IMR-90 (cell line): ENCODE results near the gene NR1D2. TPM values are rescaled to one million over a fixed set of nuclear protein-coding genes. Genes with fewer than 3 reads are reported as not detected.

Source experiments
- ATAC-seq: fragments of 200-7000 bp; cut with Tn5 transposase; 2 replicates; pipeline ENCODE4 v1.9.1; 2020; ENCODE audit warnings: low read depth, mild to moderate bottlenecking, moderate library complexity
- BruUV-seq: library from RNA; stranded (reverse); fragments of 400-500 nt; replicated peaks from 2 replicates; lab custom pipeline; 2021; lab: Mats Ljungman, UMichigan
- CTCF ChIA-PET: fragments of 300-600 bp; formaldehyde crosslinking; extraction: SDS; loops from one replicate; lab custom pipeline; 2021; ENCODE audit warnings: antibody characterized with exemption; lab: Yijun Ruan, JAX
- POLR2A ChIA-PET: fragments of 300-600 bp; sonication (Branson Sonifier 250); formaldehyde crosslinking; loops from one replicate; lab custom pipeline; 2022; ENCODE audit warnings: antibody characterized with exemption; ENCODE audit not compliant: unreplicated experiment; lab: Charles Lee
- DNase-seq: peaks from one replicate; pipeline ENCODE4 v3.0.0; 2013
- H2AFZ ChIP-seq: replicated peaks from 2 replicates; pipeline ENCODE3; 2013; ENCODE audit warnings: low read length, mild to moderate bottlenecking; ENCODE audit not compliant: poor library complexity
- H2AK5ac ChIP-seq: 2 replicates; pipeline ENCODE4 v1.6.1; 2013; ENCODE audit warnings: low read depth, low read length, inconsistent platforms
- H2AK9ac ChIP-seq: replicated peaks from 2 replicates; pipeline ENCODE3; 2013; ENCODE audit warnings: mild to moderate bottlenecking, low read depth, low read length, moderate library complexity; ENCODE audit not compliant: poor library complexity
- H2BK120ac ChIP-seq: 2 replicates; pipeline ENCODE4 v1.6.1; 2013; ENCODE audit warnings: low read depth, low read length, inconsistent platforms
- H2BK15ac ChIP-seq: 3 replicates; pipeline ENCODE4 v1.6.1; 2013; ENCODE audit warnings: low read depth, low read length, inconsistent platforms
- H2BK20ac ChIP-seq: 2 replicates; pipeline ENCODE4 v1.6.1; 2013; ENCODE audit warnings: low read depth, mild to moderate bottlenecking, inconsistent platforms, low read length, moderate library complexity
- H2BK5ac ChIP-seq: 2 replicates; pipeline ENCODE4 v1.6.1; 2013; ENCODE audit warnings: mild to moderate bottlenecking, low read depth, low read length, inconsistent platforms; ENCODE audit not compliant: poor library complexity, severe bottlenecking
- H3K14ac ChIP-seq: replicated peaks from 2 replicates; pipeline ENCODE4 v1.6.1; 2013; ENCODE audit warnings: low read depth, low read length, inconsistent platforms
- H3K18ac ChIP-seq: 2 replicates; pipeline ENCODE4 v1.6.1; 2013; ENCODE audit warnings: low read depth, low read length, control low read depth
- H3K23ac ChIP-seq: 2 replicates; pipeline ENCODE4 v1.6.1; 2013; ENCODE audit warnings: low read depth, low read length, inconsistent platforms
- H3K27ac ChIP-seq: 2 replicates; pipeline ENCODE4 v1.5.1; 2013; ENCODE audit warnings: mild to moderate bottlenecking, control low read depth, low read length; ENCODE audit not compliant: insufficient read depth
- H3K27me3 ChIP-seq: 2 replicates; pipeline ENCODE4 v1.6.1; 2013; ENCODE audit warnings: low read length; ENCODE audit not compliant: control insufficient read depth, insufficient read depth
- H3K36me3 ChIP-seq: 2 replicates; pipeline ENCODE4 v1.6.1; 2013; ENCODE audit warnings: low read length, mixed read lengths; ENCODE audit not compliant: control insufficient read depth, insufficient read depth
- H3K4ac ChIP-seq: 2 replicates; pipeline ENCODE4 v1.6.1; 2013; ENCODE audit warnings: low read depth, low read length, inconsistent platforms
- H3K4me1 ChIP-seq: 2 replicates; pipeline ENCODE4 v1.6.1; 2013; ENCODE audit warnings: low read length, mixed read lengths; ENCODE audit not compliant: control insufficient read depth, insufficient read depth
- H3K4me2 ChIP-seq: 2 replicates; pipeline ENCODE4 v1.6.1; 2013; ENCODE audit warnings: low read depth, mild to moderate bottlenecking, control low read depth, low read length, moderate library complexity
- H3K4me3 ChIP-seq: 2 replicates; pipeline ENCODE4 v1.5.1; 2013; ENCODE audit warnings: low read depth, mild to moderate bottlenecking, control low read depth, low read length, moderate library complexity; ENCODE audit not compliant: insufficient read depth
- H3K56ac ChIP-seq: 2 replicates; pipeline ENCODE4 v1.6.1; 2013; ENCODE audit warnings: low read length, inconsistent platforms; ENCODE audit not compliant: insufficient read depth; ENCODE audit errors: extremely low read depth
- H3K79me1 ChIP-seq, 2 experiments: 2 replicates each; pipeline ENCODE4 v1.6.1; 2013; ENCODE audit warnings: low read length in 2 of 2, inconsistent platforms in 1 of 2, low read depth in 1 of 2
- H3K9ac ChIP-seq: 2 replicates; pipeline ENCODE4 v1.6.1; 2013; ENCODE audit warnings: low read depth, low read length, control low read depth
- H3K9me1 ChIP-seq: 2 replicates; pipeline ENCODE4 v1.6.1; 2013; ENCODE audit warnings: low read length, inconsistent platforms; ENCODE audit not compliant: insufficient read depth
- H3K9me3 ChIP-seq: 2 replicates; pipeline ENCODE4 v1.6.1; 2013; ENCODE audit warnings: low read length; ENCODE audit not compliant: control insufficient read depth, insufficient read depth
- H4K20me1 ChIP-seq: 2 replicates; pipeline ENCODE4 v1.6.1; 2013; ENCODE audit warnings: low read length, inconsistent platforms; ENCODE audit not compliant: insufficient read depth
- H4K5ac ChIP-seq: 2 replicates; pipeline ENCODE4 v1.6.1; 2013; ENCODE audit warnings: mild to moderate bottlenecking, low read depth, low read length, control low read depth
- H4K8ac ChIP-seq, 2 experiments: 2 replicates each; pipeline ENCODE4 v1.6.1; 2013; ENCODE audit warnings: low read depth in 2 of 2, low read length in 2 of 2, control low read depth in 1 of 2, inconsistent platforms in 1 of 2
- H4K91ac ChIP-seq: 2 replicates; pipeline ENCODE4 v1.6.1; 2013; ENCODE audit warnings: low read depth, low read length, inconsistent platforms; ENCODE audit not compliant: insufficient read depth
- BHLHE40 ChIP-seq: fragments of 150-350 bp; IDR thresholded peaks from 2 replicates; pipeline ENCODE4 v1.6.1; 2016; ENCODE audit warnings: mild to moderate bottlenecking, low read depth, low read length
- CEBPB ChIP-seq: IDR thresholded peaks from 2 replicates; pipeline ENCODE4 v1.6.1; 2012; ENCODE audit warnings: low read depth, low read length, improper control_type of control experiment
- CHD1 ChIP-seq: IDR thresholded peaks from 2 replicates; pipeline ENCODE4 v1.6.1; 2012; ENCODE audit warnings: low read depth, low read length, improper control_type of control experiment
- MAFK ChIP-seq: IDR thresholded peaks from 2 replicates; pipeline ENCODE4 v1.6.1; 2012; ENCODE audit warnings: low read depth, low read length, improper control_type of control experiment
- MAZ ChIP-seq: IDR thresholded peaks from 2 replicates; pipeline ENCODE4 v1.6.1; 2012; ENCODE audit warnings: low read depth, mild to moderate bottlenecking, low read length, improper control_type of control experiment, moderate library complexity, borderline replicate concordance
- MXI1 ChIP-seq: IDR thresholded peaks from 2 replicates; pipeline ENCODE4 v1.6.1; 2012; ENCODE audit warnings: low read depth, mild to moderate bottlenecking, low read length, moderate library complexity, borderline replicate concordance
- NFE2L2 ChIP-seq: fragments of 150-350 bp; IDR thresholded peaks from 2 replicates; pipeline ENCODE4 v1.6.1; 2016; ENCODE audit warnings: low read depth, mild to moderate bottlenecking, low read length
- POLR2A ChIP-seq: IDR thresholded peaks from 2 replicates; pipeline ENCODE4 v1.6.1; 2012; ENCODE audit warnings: mild to moderate bottlenecking, low read depth, low read length
- RAD21 ChIP-seq: IDR thresholded peaks from 2 replicates; pipeline ENCODE4 v1.6.1; 2012; ENCODE audit warnings: low read length, improper control_type of control experiment
- RFX5 ChIP-seq: IDR thresholded peaks from 2 replicates; pipeline ENCODE4 v1.8.0; 2012; ENCODE audit warnings: low read depth, mild to moderate bottlenecking, low read length, moderate library complexity
- SMC3 ChIP-seq: fragments of 150-350 bp; IDR thresholded peaks from 2 replicates; pipeline ENCODE4 v1.6.1; 2016; ENCODE audit warnings: low read depth, mild to moderate bottlenecking, antibody characterized with exemption, low read length, moderate library complexity
- whole genome bisulfite sequencing, 2 experiments: methylation state at CpG; one replicate each; pipeline versions ENCODE4 v1.1.5 to v1.1.7; 2013; ENCODE audit warnings: missing lambda C conversion rate in 2 of 2; ENCODE audit not compliant: insufficient read length in 1 of 2; ENCODE audit errors: extremely low coverage in 2 of 2; 5-methylcytosine and 5-hydroxymethylcytosine counted together
- dilution Hi-C: fragments of 300-500 bp; cut with HindIII; formaldehyde crosslinking; loops from one replicate; pipeline ENCODE4 v1.14.3; 2018; ENCODE audit warnings: low sequenced_read_pairs; ENCODE audit not compliant: unreplicated experiment
- in situ Hi-C: fragments of 300-500 bp; cut with MboI; formaldehyde crosslinking; loops from 3 replicates; pipeline ENCODE4 v1.14.3; 2019; ENCODE audit warnings: low sequenced_read_pairs, inconsistent platforms, mixed read lengths
- intact Hi-C: fragments of 100-400 bp; cut with micrococcal nuclease; formaldehyde crosslinking; loops from 2 replicates; pipeline ENCODE4 v1.10.0; 2022
- polyA plus RNA-seq, 3 experiments: library from polyadenylated mRNA; depleted of rRNA; stranded (reverse); fragments of >200 nt; gene quantifications; 2 replicates each; pipeline ENCODE4 v1.2.3, GENCODE V29; 2012; ENCODE audit warnings: low replicate concordance in 1 of 3
- total RNA-seq: library from RNA; depleted of rRNA; stranded (reverse); fragments of >200 nt; gene quantifications from 2 replicates; pipeline ENCODE4 v1.2.3, GENCODE V29; 2012
- TF ChIP-seq, protein P1 (sequence below): conservative IDR thresholded peaks from 2 replicates; pipeline ENCODE4 v1.5.1; 2012; ENCODE audit warnings: mild to moderate bottlenecking, low read depth, low read length, improper control_type of control experiment
- TF ChIP-seq, protein P2 (sequence below): fragments of 150-350 bp; IDR thresholded peaks from 2 replicates; pipeline ENCODE4 v1.6.1; 2017; ENCODE audit warnings: mild to moderate bottlenecking, antibody characterized with exemption, low read length, low read depth

Gene NR1D2
- total and polyA plus RNA-seq, 2 of the 4 experiments (the other 2 are of a cell fraction), result 8.1 to 41.0 TPM

- no peak for TF ChIP-seq MAFK
Observed at GRCh38 chr3:23915537-23916108, 29.5 kb upstream of the NR1D2 start (continued).

GRCh38 chr3:23916152-23916885 lies 28.8 kb upstream of the NR1D2 start:
- in situ Hi-C loops (no loop called here), intact Hi-C loops (loop anchor here (10.0 kb wide), 1 partner anchor 768 kb away; no protein-coding TSS in a partner anchor), dilution Hi-C loops (no loop called here)
- peak overlapping the region; percentile 57 for H3K27ac ChIP-seq
- H3K4ac ChIP-seq, result peak overlapping the region; percentile 42
- ChIA-PET POLR2A (interaction anchor here (0.6 to 1.2 kb wide), 11 partner anchors 10 to 576 kb away, joined by 3 to 6 read pairs (median 4); no protein-coding TSS in a partner anchor), CTCF (interaction anchor here (0.7 to 1.6 kb wide), 5 partner anchors 11 to 149 kb away, joined by 3 to 4 read pairs (median 3); no protein-coding TSS in a partner anchor)
- no peaks in the 10 kb centered on the region for H3K9me3 ChIP-seq
- ATAC-seq, result peak; percentile 53
- peak overlapping the region; percentile 63 for H2AK9ac ChIP-seq
- 0 out of 2 replicates have a peak overlapping the region, but pooled peaks have one; percentile 30 for H2BK120ac ChIP-seq
- peak overlapping the region; percentile 77 for H3K14ac ChIP-seq
- peak overlapping the region; percentile 25; the same call in 1 of the 2 replicates for H4K5ac ChIP-seq
- peak overlapping the region; percentile 79; the same call in 1 of the 2 replicates for H4K91ac ChIP-seq
- no peaks in the 10 kb centered on the region for H3K27me3 ChIP-seq
- H2BK5ac ChIP-seq, result peak overlapping the region; percentile 60
- no peak for DNase-seq
- H4K8ac ChIP-seq, result peak overlapping the region in 1 of 2 experiments; percentile 71; a peak in 2 of 4 replicates
- WGBS, 2 experiments, result 0% methylated on average over 11 of the region's 48 CpGs; no CpG with 5 or more reads in 1 of the 2 experiments
- H3K4me2 ChIP-seq, result peak overlapping the region; percentile 37
- H3K18ac ChIP-seq, result peak overlapping the region; percentile 15; the same call in 1 of the 2 replicates
- no peak overlapping the region for H2BK15ac ChIP-seq
- peak overlapping the region; percentile 66 for H3K9ac ChIP-seq
- peak overlapping the region; percentile 94 for H2AFZ ChIP-seq
- no TSS peak for BruUV-seq
- H3K79me1 ChIP-seq, result peaks cover 22 to 54% of the 10 kb centered on the region in 2 experiments
- peaks cover 13% of the 10 kb centered on the region for H3K36me3 ChIP-seq
- no peaks in the 10 kb centered on the region for H3K4me1 ChIP-seq
- H3K23ac ChIP-seq, result peak overlapping the region; percentile 44; the same call in 1 of the 2 replicates
- no peak overlapping the region for H2AK5ac ChIP-seq
- peak overlapping the region; percentile 57 for H3K4me3 ChIP-seq
- 0 out of 2 replicates have a peak overlapping the region, but pooled peaks have one; percentile 27 for H2BK20ac ChIP-seq
- H4K20me1 ChIP-seq, result peaks cover 39% of the 10 kb centered on the region
- peak overlapping the region; percentile 36; the same call in 1 of the 2 replicates for H3K56ac ChIP-seq
- H3K9me1 ChIP-seq, result no peaks in the 10 kb centered on the region; the same call in 1 of the 2 replicates
- TF ChIP-seq MXI1, result no peak
- TF ChIP-seq, protein P1, sequence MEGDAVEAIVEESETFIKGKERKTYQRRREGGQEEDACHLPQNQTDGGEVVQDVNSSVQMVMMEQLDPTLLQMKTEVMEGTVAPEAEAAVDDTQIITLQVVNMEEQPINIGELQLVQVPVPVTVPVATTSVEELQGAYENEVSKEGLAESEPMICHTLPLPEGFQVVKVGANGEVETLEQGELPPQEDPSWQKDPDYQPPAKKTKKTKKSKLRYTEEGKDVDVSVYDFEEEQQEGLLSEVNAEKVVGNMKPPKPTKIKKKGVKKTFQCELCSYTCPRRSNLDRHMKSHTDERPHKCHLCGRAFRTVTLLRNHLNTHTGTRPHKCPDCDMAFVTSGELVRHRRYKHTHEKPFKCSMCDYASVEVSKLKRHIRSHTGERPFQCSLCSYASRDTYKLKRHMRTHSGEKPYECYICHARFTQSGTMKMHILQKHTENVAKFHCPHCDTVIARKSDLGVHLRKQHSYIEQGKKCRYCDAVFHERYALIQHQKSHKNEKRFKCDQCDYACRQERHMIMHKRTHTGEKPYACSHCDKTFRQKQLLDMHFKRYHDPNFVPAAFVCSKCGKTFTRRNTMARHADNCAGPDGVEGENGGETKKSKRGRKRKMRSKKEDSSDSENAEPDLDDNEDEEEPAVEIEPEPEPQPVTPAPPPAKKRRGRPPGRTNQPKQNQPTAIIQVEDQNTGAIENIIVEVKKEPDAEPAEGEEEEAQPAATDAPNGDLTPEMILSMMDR, result no peak
- TF ChIP-seq CHD1, result no peak
- no peak for TF ChIP-seq RAD21
- TF ChIP-seq NFE2L2, result no peak
- TF ChIP-seq RFX5, result no peak
- TF ChIP-seq, protein P2, sequence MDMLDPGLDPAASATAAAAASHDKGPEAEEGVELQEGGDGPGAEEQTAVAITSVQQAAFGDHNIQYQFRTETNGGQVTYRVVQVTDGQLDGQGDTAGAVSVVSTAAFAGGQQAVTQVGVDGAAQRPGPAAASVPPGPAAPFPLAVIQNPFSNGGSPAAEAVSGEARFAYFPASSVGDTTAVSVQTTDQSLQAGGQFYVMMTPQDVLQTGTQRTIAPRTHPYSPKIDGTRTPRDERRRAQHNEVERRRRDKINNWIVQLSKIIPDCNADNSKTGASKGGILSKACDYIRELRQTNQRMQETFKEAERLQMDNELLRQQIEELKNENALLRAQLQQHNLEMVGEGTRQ, result no peak
- TF ChIP-seq POLR2A, result no peak
- TF ChIP-seq MAZ, result no peak
- TF ChIP-seq BHLHE40, result no peak
- TF ChIP-seq CEBPB, result no peak
- no peak for TF ChIP-seq SMC3
